IMR-90 (cell line): ENCODE data around the gene HMG20A. TPM values are rescaled to one million over a fixed set of nuclear protein-coding genes. Genes with fewer than 3 reads are reported as not detected.

Source experiments
- ATAC-seq: fragments of 200-7000 bp; cut with Tn5 transposase; 2 replicates; pipeline ENCODE4 v1.9.1; 2020; ENCODE audit warnings: low read depth, mild to moderate bottlenecking, moderate library complexity
- BruUV-seq: library from RNA; stranded (reverse); fragments of 400-500 nt; replicated peaks from 2 replicates; lab custom pipeline; 2021; lab: Mats Ljungman, UMichigan
- CTCF ChIA-PET: fragments of 300-600 bp; formaldehyde crosslinking; extraction: SDS; loops from one replicate; lab custom pipeline; 2021; ENCODE audit warnings: antibody characterized with exemption; lab: Yijun Ruan, JAX
- POLR2A ChIA-PET: fragments of 300-600 bp; sonication (Branson Sonifier 250); formaldehyde crosslinking; loops from one replicate; lab custom pipeline; 2022; ENCODE audit warnings: antibody characterized with exemption; ENCODE audit not compliant: unreplicated experiment; lab: Charles Lee
- DNase-seq: peaks from one replicate; pipeline ENCODE4 v3.0.0; 2013
- H2AFZ ChIP-seq: replicated peaks from 2 replicates; pipeline ENCODE3; 2013; ENCODE audit warnings: low read length, mild to moderate bottlenecking; ENCODE audit not compliant: poor library complexity
- H2AK5ac ChIP-seq: 2 replicates; pipeline ENCODE4 v1.6.1; 2013; ENCODE audit warnings: low read depth, low read length, inconsistent platforms
- H2AK9ac ChIP-seq: replicated peaks from 2 replicates; pipeline ENCODE3; 2013; ENCODE audit warnings: mild to moderate bottlenecking, low read depth, low read length, moderate library complexity; ENCODE audit not compliant: poor library complexity
- H2BK120ac ChIP-seq: 2 replicates; pipeline ENCODE4 v1.6.1; 2013; ENCODE audit warnings: low read depth, low read length, inconsistent platforms
- H2BK15ac ChIP-seq: 3 replicates; pipeline ENCODE4 v1.6.1; 2013; ENCODE audit warnings: low read depth, low read length, inconsistent platforms
- H2BK20ac ChIP-seq: 2 replicates; pipeline ENCODE4 v1.6.1; 2013; ENCODE audit warnings: low read depth, mild to moderate bottlenecking, inconsistent platforms, low read length, moderate library complexity
- H2BK5ac ChIP-seq: 2 replicates; pipeline ENCODE4 v1.6.1; 2013; ENCODE audit warnings: mild to moderate bottlenecking, low read depth, low read length, inconsistent platforms; ENCODE audit not compliant: poor library complexity, severe bottlenecking
- H3K14ac ChIP-seq: replicated peaks from 2 replicates; pipeline ENCODE4 v1.6.1; 2013; ENCODE audit warnings: low read depth, low read length, inconsistent platforms
- H3K18ac ChIP-seq: 2 replicates; pipeline ENCODE4 v1.6.1; 2013; ENCODE audit warnings: low read depth, low read length, control low read depth
- H3K23ac ChIP-seq: 2 replicates; pipeline ENCODE4 v1.6.1; 2013; ENCODE audit warnings: low read depth, low read length, inconsistent platforms
- H3K27ac ChIP-seq: 2 replicates; pipeline ENCODE4 v1.5.1; 2013; ENCODE audit warnings: mild to moderate bottlenecking, control low read depth, low read length; ENCODE audit not compliant: insufficient read depth
- H3K27me3 ChIP-seq: 2 replicates; pipeline ENCODE4 v1.6.1; 2013; ENCODE audit warnings: low read length; ENCODE audit not compliant: control insufficient read depth, insufficient read depth
- H3K36me3 ChIP-seq: 2 replicates; pipeline ENCODE4 v1.6.1; 2013; ENCODE audit warnings: low read length, mixed read lengths; ENCODE audit not compliant: control insufficient read depth, insufficient read depth
- H3K4ac ChIP-seq: 2 replicates; pipeline ENCODE4 v1.6.1; 2013; ENCODE audit warnings: low read depth, low read length, inconsistent platforms
- H3K4me1 ChIP-seq: 2 replicates; pipeline ENCODE4 v1.6.1; 2013; ENCODE audit warnings: low read length, mixed read lengths; ENCODE audit not compliant: control insufficient read depth, insufficient read depth
- H3K4me2 ChIP-seq: 2 replicates; pipeline ENCODE4 v1.6.1; 2013; ENCODE audit warnings: low read depth, mild to moderate bottlenecking, control low read depth, low read length, moderate library complexity
- H3K4me3 ChIP-seq: 2 replicates; pipeline ENCODE4 v1.5.1; 2013; ENCODE audit warnings: low read depth, mild to moderate bottlenecking, control low read depth, low read length, moderate library complexity; ENCODE audit not compliant: insufficient read depth
- H3K56ac ChIP-seq: 2 replicates; pipeline ENCODE4 v1.6.1; 2013; ENCODE audit warnings: low read length, inconsistent platforms; ENCODE audit not compliant: insufficient read depth; ENCODE audit errors: extremely low read depth
- H3K79me1 ChIP-seq, 2 experiments: 2 replicates each; pipeline ENCODE4 v1.6.1; 2013; ENCODE audit warnings: low read length in 2 of 2, inconsistent platforms in 1 of 2, low read depth in 1 of 2
- H3K9ac ChIP-seq: 2 replicates; pipeline ENCODE4 v1.6.1; 2013; ENCODE audit warnings: low read depth, low read length, control low read depth
- H3K9me1 ChIP-seq: 2 replicates; pipeline ENCODE4 v1.6.1; 2013; ENCODE audit warnings: low read length, inconsistent platforms; ENCODE audit not compliant: insufficient read depth
- H3K9me3 ChIP-seq: 2 replicates; pipeline ENCODE4 v1.6.1; 2013; ENCODE audit warnings: low read length; ENCODE audit not compliant: control insufficient read depth, insufficient read depth
- H4K20me1 ChIP-seq: 2 replicates; pipeline ENCODE4 v1.6.1; 2013; ENCODE audit warnings: low read length, inconsistent platforms; ENCODE audit not compliant: insufficient read depth
- H4K5ac ChIP-seq: 2 replicates; pipeline ENCODE4 v1.6.1; 2013; ENCODE audit warnings: mild to moderate bottlenecking, low read depth, low read length, control low read depth
- H4K8ac ChIP-seq, 2 experiments: 2 replicates each; pipeline ENCODE4 v1.6.1; 2013; ENCODE audit warnings: low read depth in 2 of 2, low read length in 2 of 2, control low read depth in 1 of 2, inconsistent platforms in 1 of 2
- H4K91ac ChIP-seq: 2 replicates; pipeline ENCODE4 v1.6.1; 2013; ENCODE audit warnings: low read depth, low read length, inconsistent platforms; ENCODE audit not compliant: insufficient read depth
- BHLHE40 ChIP-seq: fragments of 150-350 bp; IDR thresholded peaks from 2 replicates; pipeline ENCODE4 v1.6.1; 2016; ENCODE audit warnings: mild to moderate bottlenecking, low read depth, low read length
- CEBPB ChIP-seq: IDR thresholded peaks from 2 replicates; pipeline ENCODE4 v1.6.1; 2012; ENCODE audit warnings: low read depth, low read length, improper control_type of control experiment
- CHD1 ChIP-seq: IDR thresholded peaks from 2 replicates; pipeline ENCODE4 v1.6.1; 2012; ENCODE audit warnings: low read depth, low read length, improper control_type of control experiment
- FOS ChIP-seq: fragments of 150-350 bp; IDR thresholded peaks from 2 replicates; pipeline ENCODE4 v1.6.1; 2016; ENCODE audit warnings: low read depth, low read length
- MAFK ChIP-seq: IDR thresholded peaks from 2 replicates; pipeline ENCODE4 v1.6.1; 2012; ENCODE audit warnings: low read depth, low read length, improper control_type of control experiment
- MXI1 ChIP-seq: IDR thresholded peaks from 2 replicates; pipeline ENCODE4 v1.6.1; 2012; ENCODE audit warnings: low read depth, mild to moderate bottlenecking, low read length, moderate library complexity, borderline replicate concordance
- POLR2A ChIP-seq: IDR thresholded peaks from 2 replicates; pipeline ENCODE4 v1.6.1; 2012; ENCODE audit warnings: mild to moderate bottlenecking, low read depth, low read length
- RAD21 ChIP-seq: IDR thresholded peaks from 2 replicates; pipeline ENCODE4 v1.6.1; 2012; ENCODE audit warnings: low read length, improper control_type of control experiment
- RCOR1 ChIP-seq: IDR thresholded peaks from 2 replicates; pipeline ENCODE4 v1.6.1; 2012; ENCODE audit warnings: mild to moderate bottlenecking, low read length, improper control_type of control experiment; ENCODE audit not compliant: insufficient replicate concordance
- RFX5 ChIP-seq: IDR thresholded peaks from 2 replicates; pipeline ENCODE4 v1.8.0; 2012; ENCODE audit warnings: low read depth, mild to moderate bottlenecking, low read length, moderate library complexity
- SMC3 ChIP-seq: fragments of 150-350 bp; IDR thresholded peaks from 2 replicates; pipeline ENCODE4 v1.6.1; 2016; ENCODE audit warnings: low read depth, mild to moderate bottlenecking, antibody characterized with exemption, low read length, moderate library complexity
- WGBS, 2 experiments: methylation state at CpG; one replicate each; pipeline versions ENCODE4 v1.1.5 to v1.1.7; 2013; ENCODE audit warnings: missing lambda C conversion rate in 2 of 2; ENCODE audit not compliant: insufficient read length in 1 of 2; ENCODE audit errors: extremely low coverage in 2 of 2; 5-methylcytosine and 5-hydroxymethylcytosine counted together
- dilution Hi-C: fragments of 300-500 bp; cut with HindIII; formaldehyde crosslinking; loops from one replicate; pipeline ENCODE4 v1.14.3; 2018; ENCODE audit warnings: low sequenced_read_pairs; ENCODE audit not compliant: unreplicated experiment
- in situ Hi-C: fragments of 300-500 bp; cut with MboI; formaldehyde crosslinking; loops from 3 replicates; pipeline ENCODE4 v1.14.3; 2019; ENCODE audit warnings: low sequenced_read_pairs, inconsistent platforms, mixed read lengths
- intact Hi-C: fragments of 100-400 bp; cut with micrococcal nuclease; formaldehyde crosslinking; loops from 2 replicates; pipeline ENCODE4 v1.10.0; 2022
- polyA plus RNA-seq, 3 experiments: library from polyadenylated mRNA; depleted of rRNA; stranded (reverse); fragments of >200 nt; gene quantifications; 2 replicates each; pipeline ENCODE4 v1.2.3, GENCODE V29; 2012; ENCODE audit warnings: low replicate concordance in 1 of 3
- total RNA-seq: library from RNA; depleted of rRNA; stranded (reverse); fragments of >200 nt; gene quantifications from 2 replicates; pipeline ENCODE4 v1.2.3, GENCODE V29; 2012
- TF ChIP-seq, protein P1 (sequence below): fragments of 150-350 bp; IDR thresholded peaks from 2 replicates; pipeline ENCODE4 v1.6.1; 2016; ENCODE audit warnings: low read depth, mild to moderate bottlenecking, low read length, moderate library complexity, borderline replicate concordance
- TF ChIP-seq, protein P2 (sequence below): fragments of 150-350 bp; IDR thresholded peaks from 2 replicates; pipeline ENCODE4 v1.6.1; 2017; ENCODE audit warnings: mild to moderate bottlenecking, antibody characterized with exemption, low read length, low read depth

HMG20A gene
- total and polyA plus RNA-seq, 2 of the 4 experiments (the other 2 are of a cell fraction), result 22.3 to 25.3 TPM

DNA sequence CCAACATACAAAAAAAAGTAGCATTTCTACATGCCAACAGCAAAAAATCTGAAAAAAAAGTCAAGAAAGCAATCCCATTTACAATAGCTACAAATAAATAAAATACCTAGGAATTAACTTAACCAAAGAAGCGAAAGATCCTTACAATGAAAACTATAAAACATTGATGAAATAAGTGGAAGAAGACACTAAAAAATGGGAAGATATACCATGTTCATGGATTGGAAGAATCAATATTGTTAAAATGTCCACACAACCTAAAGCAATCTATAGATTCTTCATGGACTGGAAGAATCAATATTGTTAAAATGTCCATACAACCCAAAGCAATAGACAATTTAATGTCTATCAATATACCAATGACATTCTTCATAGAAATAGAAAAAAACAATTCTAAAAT is 21.8 kb upstream of the HMG20A start:
- no peak overlapping the region for H3K56ac ChIP-seq
- H2BK20ac ChIP-seq, result no peak overlapping the region
- no peak overlapping the region for H3K4me3 ChIP-seq
- H3K27ac ChIP-seq, result no peak overlapping the region
- peaks cover 2% of the 10 kb centered on the region; the same call in 1 of the 2 replicates for H3K36me3 ChIP-seq
- TF ChIP-seq BHLHE40, result no peak
- TF ChIP-seq SMC3, result no peak
- TF ChIP-seq CEBPB, result no peak
- TF ChIP-seq CHD1, result no peak
- TF ChIP-seq, protein P1, sequence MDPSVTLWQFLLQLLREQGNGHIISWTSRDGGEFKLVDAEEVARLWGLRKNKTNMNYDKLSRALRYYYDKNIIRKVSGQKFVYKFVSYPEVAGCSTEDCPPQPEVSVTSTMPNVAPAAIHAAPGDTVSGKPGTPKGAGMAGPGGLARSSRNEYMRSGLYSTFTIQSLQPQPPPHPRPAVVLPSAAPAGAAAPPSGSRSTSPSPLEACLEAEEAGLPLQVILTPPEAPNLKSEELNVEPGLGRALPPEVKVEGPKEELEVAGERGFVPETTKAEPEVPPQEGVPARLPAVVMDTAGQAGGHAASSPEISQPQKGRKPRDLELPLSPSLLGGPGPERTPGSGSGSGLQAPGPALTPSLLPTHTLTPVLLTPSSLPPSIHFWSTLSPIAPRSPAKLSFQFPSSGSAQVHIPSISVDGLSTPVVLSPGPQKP, result no peak
- TF ChIP-seq RAD21, result no peak
- no peak for TF ChIP-seq MAFK
- no peak for TF ChIP-seq MXI1
- TF ChIP-seq, protein P2, sequence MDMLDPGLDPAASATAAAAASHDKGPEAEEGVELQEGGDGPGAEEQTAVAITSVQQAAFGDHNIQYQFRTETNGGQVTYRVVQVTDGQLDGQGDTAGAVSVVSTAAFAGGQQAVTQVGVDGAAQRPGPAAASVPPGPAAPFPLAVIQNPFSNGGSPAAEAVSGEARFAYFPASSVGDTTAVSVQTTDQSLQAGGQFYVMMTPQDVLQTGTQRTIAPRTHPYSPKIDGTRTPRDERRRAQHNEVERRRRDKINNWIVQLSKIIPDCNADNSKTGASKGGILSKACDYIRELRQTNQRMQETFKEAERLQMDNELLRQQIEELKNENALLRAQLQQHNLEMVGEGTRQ, result no peak
- TF ChIP-seq POLR2A, result no peak
- TF ChIP-seq RCOR1, result no peak
- no peak for TF ChIP-seq RFX5
- no peak for TF ChIP-seq FOS
- no peak overlapping the region for H3K23ac ChIP-seq
- no peak overlapping the region for H2AFZ ChIP-seq
- no peaks in the 10 kb centered on the region for H3K27me3 ChIP-seq
- H2BK5ac ChIP-seq, result no peak overlapping the region
- H4K8ac ChIP-seq, result no peak overlapping the region
- H4K5ac ChIP-seq, result no peak overlapping the region
- H3K4ac ChIP-seq, result no peak overlapping the region
- CTCF ChIA-PET, result no interaction called here
- peaks cover 3% of the 10 kb centered on the region for H3K4me1 ChIP-seq
- intact Hi-C loops (no loop called here), dilution Hi-C loops (no loop called here), in situ Hi-C loops (no loop called here)
- ATAC-seq (no peak), DNase-seq (no peak)
- H3K4me2 ChIP-seq, result no peak overlapping the region
- no peak overlapping the region for H2AK5ac ChIP-seq
- WGBS, 2 experiments, result no CpG with 5 or more reads among the region's 1 CpG
- H3K9me1 ChIP-seq, result peaks cover 7% of the 10 kb centered on the region
- H2BK15ac ChIP-seq, result no peak overlapping the region
- POLR2A ChIA-PET, result no interaction called here
- no peak overlapping the region for H3K14ac ChIP-seq
- no peak overlapping the region for H3K18ac ChIP-seq
- H3K79me1 ChIP-seq, result peaks cover 10 to 37% of the 10 kb centered on the region in 2 experiments; a peak in 3 of 4 replicates
- peaks cover 8% of the 10 kb centered on the region for H3K9me3 ChIP-seq
- no TSS peak for BruUV-seq
- no peak overlapping the region for H4K91ac ChIP-seq
- H2AK9ac ChIP-seq, result no peak overlapping the region
- H3K9ac ChIP-seq, result no peak overlapping the region
- peaks cover 47% of the 10 kb centered on the region for H4K20me1 ChIP-seq
- no peak overlapping the region for H2BK120ac ChIP-seq
